Stimulated activated memory B cell treated with anti-CD40 and anti-IgM and Interleukin-4, amounts not matched to agents 10 μg/mL and 1 μg/mL and 100 μg/mL, for 72 hours (primary cell): Measurements from ENCODE around the gene ZNF70.

Experiments used
- ATAC-seq: fragments of 150-1000 bp; cut with Tn5 transposase; 2 replicates; pipeline ENCODE4 v1.10.0; 2021
- H3K27ac Mint-ChIP-seq: one replicate; pipeline ENCODE4 v1.8.0; 2022; ENCODE audit warnings: mild to moderate bottlenecking, mixed read lengths
- H3K27me3 Mint-ChIP-seq: one replicate; pipeline ENCODE4 v1.8.0; 2022; ENCODE audit warnings: mixed read lengths
- H3K36me3 Mint-ChIP-seq: one replicate; pipeline ENCODE4 v1.8.0; 2022; ENCODE audit warnings: mixed read lengths
- H3K4me1 Mint-ChIP-seq: one replicate; pipeline ENCODE4 v1.8.0; 2022; ENCODE audit warnings: mixed read lengths
- H3K4me3 Mint-ChIP-seq: one replicate; pipeline ENCODE4 v1.8.0; 2022; ENCODE audit warnings: mild to moderate bottlenecking, moderate library complexity, mixed read lengths
- H3K9me3 Mint-ChIP-seq: one replicate; pipeline ENCODE4 v1.8.0; 2022; ENCODE audit warnings: mixed read lengths

Gene ZNF70

GRCh38 chr22:23718371-23719165 lies 32.3 kb downstream of the ZNF70 start:
- Mint-ChIP-seq H3K27ac (no peak overlapping the region), H3K4me3 (no peak overlapping the region), H3K27me3 (no peaks in the 10 kb centered on the region), H3K9me3 (no peaks in the 10 kb centered on the region), H3K36me3 (peaks cover 11% of the 10 kb centered on the region), H3K4me1 (peaks cover 36% of the 10 kb centered on the region)
- no peak for ATAC-seq

- peak overlapping the region; percentile 89 for H3K27ac Mint-ChIP-seq
- H3K9me3 Mint-ChIP-seq = no peaks in the 10 kb centered on the region
- H3K4me1 Mint-ChIP-seq = peaks cover 30% of the 10 kb centered on the region
- peak; percentile 95 for ATAC-seq
- H3K4me3 Mint-ChIP-seq = peak overlapping the region; percentile 84
- no peaks in the 10 kb centered on the region for H3K27me3 Mint-ChIP-seq
- H3K36me3 Mint-ChIP-seq = peaks cover 19% of the 10 kb centered on the region
These were observed 33.8 kb downstream of the ZNF70 start for GRCh38 chr22:23716811-23717801.

- no peaks in the 10 kb centered on the region for H3K27me3 Mint-ChIP-seq
- peaks cover 24% of the 10 kb centered on the region for H3K36me3 Mint-ChIP-seq
- ATAC-seq = no peak
- H3K9me3 Mint-ChIP-seq = no peaks in the 10 kb centered on the region
- H3K4me1 Mint-ChIP-seq = peaks cover 30% of the 10 kb centered on the region
- H3K27ac Mint-ChIP-seq = peak overlapping the region; percentile 89
- peak overlapping the region; percentile 50 for H3K4me3 Mint-ChIP-seq
These were observed 35.0 kb downstream of the ZNF70 start for GRCh38 chr22:23715806-23716375.

GRCh38 chr22:23714596-23715578 lies 36.0 kb downstream of the ZNF70 start:
- H3K27ac Mint-ChIP-seq = peak overlapping the region; percentile 89
- H3K36me3 Mint-ChIP-seq = peaks cover 34% of the 10 kb centered on the region
- H3K4me1 Mint-ChIP-seq = peaks cover 30% of the 10 kb centered on the region
- H3K9me3 Mint-ChIP-seq = no peaks in the 10 kb centered on the region
- H3K4me3 Mint-ChIP-seq = peak overlapping the region; percentile 51
- no peaks in the 10 kb centered on the region for H3K27me3 Mint-ChIP-seq
- ATAC-seq = no peak

GRCh38 chr22:23713696-23714595 lies 37.0 kb downstream of the ZNF70 start:
- H3K36me3 Mint-ChIP-seq = peaks cover 44% of the 10 kb centered on the region
- H3K4me3 Mint-ChIP-seq = no peak overlapping the region
- H3K27me3 Mint-ChIP-seq = no peaks in the 10 kb centered on the region
- no peak overlapping the region for H3K27ac Mint-ChIP-seq
- no peak for ATAC-seq
- peaks cover 30% of the 10 kb centered on the region for H3K4me1 Mint-ChIP-seq
- H3K9me3 Mint-ChIP-seq = no peaks in the 10 kb centered on the region

GRCh38 chr22:23712256-23712655 lies 38.7 kb downstream of the ZNF70 start:
- no peak overlapping the region for H3K4me3 Mint-ChIP-seq
- H3K4me1 Mint-ChIP-seq = peaks cover 31% of the 10 kb centered on the region
- no peaks in the 10 kb centered on the region for H3K9me3 Mint-ChIP-seq
- H3K36me3 Mint-ChIP-seq = peaks cover 59% of the 10 kb centered on the region
- H3K27me3 Mint-ChIP-seq = no peaks in the 10 kb centered on the region
- ATAC-seq = no peak
- no peak overlapping the region for H3K27ac Mint-ChIP-seq

GRCh38 chr22:23709107-23709506 lies 41.8 kb downstream of the ZNF70 start:
- Mint-ChIP-seq H3K4me1 (peaks cover 19% of the 10 kb centered on the region), H3K36me3 (peaks cover 84% of the 10 kb centered on the region), H3K4me3 (no peak overlapping the region), H3K9me3 (no peaks in the 10 kb centered on the region), H3K27ac (no peak overlapping the region), H3K27me3 (no peaks in the 10 kb centered on the region)
- ATAC-seq = no peak

GRCh38 chr22:23708270-23708669 lies 42.6 kb downstream of the ZNF70 start:
- Mint-ChIP-seq H3K36me3 (peaks cover 86% of the 10 kb centered on the region), H3K27ac (no peak overlapping the region), H3K4me3 (no peak overlapping the region), H3K4me1 (peaks cover 15% of the 10 kb centered on the region), H3K27me3 (no peaks in the 10 kb centered on the region), H3K9me3 (no peaks in the 10 kb centered on the region)
- no peak for ATAC-seq

GRCh38 chr22:23705358-23705757 lies 45.6 kb downstream of the ZNF70 start:
- Mint-ChIP-seq H3K9me3 (no peaks in the 10 kb centered on the region), H3K27ac (peak overlapping the region; percentile 23), H3K27me3 (no peaks in the 10 kb centered on the region), H3K36me3 (peaks cover 95% of the 10 kb centered on the region), H3K4me1 (peaks cover 33% of the 10 kb centered on the region), H3K4me3 (no peak overlapping the region)
- ATAC-seq = no peak

GRCh38 chr22:23704829-23705228 lies 46.1 kb downstream of the ZNF70 start:
- ATAC-seq = no peak
- Mint-ChIP-seq H3K4me1 (peaks cover 33% of the 10 kb centered on the region), H3K36me3 (peaks cover 95% of the 10 kb centered on the region), H3K9me3 (no peaks in the 10 kb centered on the region), H3K4me3 (no peak overlapping the region), H3K27me3 (no peaks in the 10 kb centered on the region), H3K27ac (peak overlapping the region; percentile 23)

- peaks cover 33% of the 10 kb centered on the region for H3K4me1 Mint-ChIP-seq
- peaks cover 92% of the 10 kb centered on the region for H3K36me3 Mint-ChIP-seq
- H3K4me3 Mint-ChIP-seq = no peak overlapping the region
- H3K27ac Mint-ChIP-seq = no peak overlapping the region
- no peaks in the 10 kb centered on the region for H3K9me3 Mint-ChIP-seq
- no peak for ATAC-seq
- no peaks in the 10 kb centered on the region for H3K27me3 Mint-ChIP-seq
These were observed 46.9 kb downstream of the ZNF70 start for GRCh38 chr22:23704062-23704461.

GRCh38 chr22:23700706-23701105 lies 50.2 kb downstream of the ZNF70 start:
- Mint-ChIP-seq H3K36me3 (peaks cover 66% of the 10 kb centered on the region), H3K27me3 (no peaks in the 10 kb centered on the region), H3K27ac (no peak overlapping the region), H3K9me3 (no peaks in the 10 kb centered on the region), H3K4me1 (peaks cover 42% of the 10 kb centered on the region), H3K4me3 (no peak overlapping the region)
- no peak for ATAC-seq

GRCh38 chr22:23698673-23699235 lies 52.2 kb downstream of the ZNF70 start:
- Mint-ChIP-seq H3K4me1 (peaks cover 43% of the 10 kb centered on the region), H3K4me3 (no peak overlapping the region), H3K27ac (no peak overlapping the region), H3K27me3 (no peaks in the 10 kb centered on the region), H3K9me3 (no peaks in the 10 kb centered on the region), H3K36me3 (peaks cover 61% of the 10 kb centered on the region)
- no peak for ATAC-seq
